Hepatocyte (in vitro differentiated cells): Measurements from ENCODE around the gene ELL. TPM values are rescaled to one million over a fixed set of nuclear protein-coding genes. Genes with fewer than 3 reads are reported as not detected.

Experiments used
- DNase-seq: peaks from one replicate; pipeline ENCODE4 v3.0.0-alpha.2; 2016; ENCODE audit warnings: low spot score
- H2AFZ ChIP-seq: fragments of 200-600 bp; sonication (generic); 2 replicates; pipeline ENCODE4 v1.6.0; 2016; ENCODE audit warnings: antibody characterized with exemption, mild to moderate bottlenecking
- H3K27ac ChIP-seq: fragments of 200-600 bp; sonication (generic); 2 replicates; pipeline ENCODE4 v1.5.1; 2016; ENCODE audit warnings: mild to moderate bottlenecking
- H3K27me3 ChIP-seq: fragments of 200-600 bp; sonication (generic); 2 replicates; pipeline ENCODE4 v1.6.1; 2016
- H3K36me3 ChIP-seq: fragments of 200-600 bp; sonication (generic); replicated peaks from 2 replicates; pipeline ENCODE4 v1.5.1; 2016; ENCODE audit warnings: low read depth; ENCODE audit not compliant: insufficient read depth
- H3K4me1 ChIP-seq: fragments of 200-600 bp; sonication (generic); 2 replicates; pipeline ENCODE4 v1.5.1; 2016; ENCODE audit warnings: mild to moderate bottlenecking, moderate library complexity; ENCODE audit not compliant: insufficient read depth
- H3K4me2 ChIP-seq: fragments of 200-600 bp; sonication (generic); 2 replicates; pipeline ENCODE4 v1.6.0; 2016
- H3K4me3 ChIP-seq: fragments of 200-600 bp; sonication (generic); 2 replicates; pipeline ENCODE4 v1.5.1; 2016; ENCODE audit warnings: mild to moderate bottlenecking
- H3K79me2 ChIP-seq: fragments of 200-600 bp; sonication (generic); 2 replicates; pipeline ENCODE4 v1.6.0; 2017; ENCODE audit warnings: mild to moderate bottlenecking
- H3K9me2 ChIP-seq: fragments of 200-600 bp; sonication (generic); replicated peaks from 2 replicates; pipeline ENCODE4 v1.6.0; 2017; ENCODE audit warnings: mild to moderate bottlenecking; ENCODE audit not compliant: insufficient read depth
- H3K9me3 ChIP-seq: fragments of 200-600 bp; sonication (generic); 2 replicates; pipeline ENCODE4 v1.5.1; 2016; ENCODE audit warnings: low read depth, mild to moderate bottlenecking
- H4K20me1 ChIP-seq: fragments of 200-600 bp; sonication (generic); 2 replicates; pipeline ENCODE4 v1.6.0; 2016; ENCODE audit warnings: mild to moderate bottlenecking; ENCODE audit not compliant: insufficient read depth, poor library complexity, severe bottlenecking
- EZH2 ChIP-seq: fragments of 200-600 bp; sonication (generic); IDR thresholded peaks from 2 replicates; pipeline ENCODE4 v1.6.1; 2016; ENCODE audit warnings: antibody characterized with exemption, mild to moderate bottlenecking, borderline replicate concordance
- EZH2phosphoT487 ChIP-seq: fragments of 200-600 bp; sonication (generic); IDR thresholded peaks from one replicate; pipeline ENCODE4 v1.6.1; 2018; ENCODE audit warnings: antibody characterized with exemption, mild to moderate bottlenecking, low read depth, moderate library complexity; ENCODE audit not compliant: unreplicated experiment, severe bottlenecking
- WGBS: methylation state at CpG from one replicate; pipeline ENCODE4 v1.1.6; 2016; ENCODE audit warnings: low lambda C conversion rate; ENCODE audit errors: missing lambda C conversion rate; 5-methylcytosine and 5-hydroxymethylcytosine counted together
- polyA plus RNA-seq: library from polyadenylated mRNA; unstranded; fragments of >200 nt; fragmentation: Nextera tagmentation; extraction: Ambion mirVana; gene quantifications from 2 replicates; pipeline ENCODE4 v1.2.1, GENCODE V29; 2016
- total RNA-seq: library from RNA; depleted of rRNA; stranded (reverse); fragments of >200 nt; gene quantifications from 2 replicates; pipeline ENCODE4 v1.2.3, GENCODE V29; 2014
- TF ChIP-seq, protein P1 (sequence below): fragments of 200-600 bp; sonication (generic); IDR thresholded peaks from 2 replicates; pipeline ENCODE4 v1.5.1; 2016; ENCODE audit warnings: antibody characterized with exemption, mild to moderate bottlenecking; ENCODE audit not compliant: poor library complexity

Gene ELL
- total and polyA plus RNA-seq, 2 experiments from 2014 or later, result 11.0 to 15.0 TPM

DNA sequence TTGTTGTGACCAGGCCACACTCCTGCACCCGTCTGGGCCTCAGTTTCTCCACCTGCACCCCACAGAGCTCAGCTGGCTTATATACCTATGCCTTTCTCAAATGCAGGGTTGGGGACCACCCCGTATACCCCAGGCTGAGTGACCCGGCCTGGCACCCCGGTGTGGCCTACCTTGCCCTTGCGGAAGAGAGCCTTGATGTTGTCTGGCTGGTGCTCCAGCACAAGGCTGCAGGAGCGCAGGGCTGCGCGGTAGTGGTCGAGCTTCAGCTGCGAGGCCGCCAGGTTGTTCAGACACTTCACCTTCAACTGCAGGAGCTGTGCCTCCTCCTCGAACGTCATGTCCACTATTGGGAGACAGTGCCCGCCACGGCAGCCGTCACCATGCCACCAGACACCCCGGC is 15.6 kb upstream of the ELL start:
- no peaks in the 10 kb centered on the region for H3K9me2 ChIP-seq
- WGBS, result 98% methylated on average over 17 of the region's 17 CpGs

DNA sequence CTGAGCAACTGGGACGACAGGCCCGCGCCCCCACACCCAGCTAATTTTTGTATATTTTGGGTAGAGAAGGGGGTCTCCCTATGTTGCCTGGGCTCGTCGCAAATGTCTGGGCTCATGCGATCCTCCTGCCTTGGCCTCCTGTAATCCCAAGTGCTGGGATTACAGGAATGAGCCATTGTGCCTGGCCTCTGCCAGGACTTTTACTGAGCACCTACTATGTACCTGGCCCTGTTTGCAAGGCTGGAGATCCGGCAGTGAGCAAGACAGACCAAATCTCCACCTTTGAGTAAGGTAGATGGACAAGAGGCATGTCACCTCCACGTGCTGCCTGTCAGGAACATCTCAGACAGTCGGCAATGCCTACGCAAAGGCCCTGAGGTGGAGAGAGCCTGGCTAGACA is 14.6 kb upstream of the ELL start:
- Histone ChIP-seq H3K36me3 (no peaks in the 10 kb centered on the region), H3K27me3 (no peaks in the 10 kb centered on the region), H3K4me1 (no peaks in the 10 kb centered on the region), H2AFZ (no peak overlapping the region), H3K79me2 (peaks cover 2% of the 10 kb centered on the region), H3K9me3 (no peaks in the 10 kb centered on the region), H3K4me3 (no peak overlapping the region), H4K20me1 (no peaks in the 10 kb centered on the region), H3K4me2 (no peak overlapping the region), H3K9me2 (no peaks in the 10 kb centered on the region), H3K27ac (no peak overlapping the region)
- WGBS, result 98% methylated on average over 10 of the region's 10 CpGs
- TF ChIP-seq EZH2 (no peak), EZH2phosphoT487 (no peak)
- TF ChIP-seq, protein P1, sequence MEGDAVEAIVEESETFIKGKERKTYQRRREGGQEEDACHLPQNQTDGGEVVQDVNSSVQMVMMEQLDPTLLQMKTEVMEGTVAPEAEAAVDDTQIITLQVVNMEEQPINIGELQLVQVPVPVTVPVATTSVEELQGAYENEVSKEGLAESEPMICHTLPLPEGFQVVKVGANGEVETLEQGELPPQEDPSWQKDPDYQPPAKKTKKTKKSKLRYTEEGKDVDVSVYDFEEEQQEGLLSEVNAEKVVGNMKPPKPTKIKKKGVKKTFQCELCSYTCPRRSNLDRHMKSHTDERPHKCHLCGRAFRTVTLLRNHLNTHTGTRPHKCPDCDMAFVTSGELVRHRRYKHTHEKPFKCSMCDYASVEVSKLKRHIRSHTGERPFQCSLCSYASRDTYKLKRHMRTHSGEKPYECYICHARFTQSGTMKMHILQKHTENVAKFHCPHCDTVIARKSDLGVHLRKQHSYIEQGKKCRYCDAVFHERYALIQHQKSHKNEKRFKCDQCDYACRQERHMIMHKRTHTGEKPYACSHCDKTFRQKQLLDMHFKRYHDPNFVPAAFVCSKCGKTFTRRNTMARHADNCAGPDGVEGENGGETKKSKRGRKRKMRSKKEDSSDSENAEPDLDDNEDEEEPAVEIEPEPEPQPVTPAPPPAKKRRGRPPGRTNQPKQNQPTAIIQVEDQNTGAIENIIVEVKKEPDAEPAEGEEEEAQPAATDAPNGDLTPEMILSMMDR, result no peak
- DNase-seq, result no peak

More for the DNA sequence above, 15.6 kb upstream of the ELL start:
- Histone ChIP-seq H2AFZ (no peak overlapping the region), H3K27ac (no peak overlapping the region), H3K4me2 (no peak overlapping the region), H3K36me3 (no peaks in the 10 kb centered on the region), H3K9me3 (no peaks in the 10 kb centered on the region), H3K27me3 (no peaks in the 10 kb centered on the region), H3K79me2 (peaks cover 9% of the 10 kb centered on the region), H3K4me1 (peaks cover 6% of the 10 kb centered on the region), H4K20me1 (no peaks in the 10 kb centered on the region), H3K4me3 (no peak overlapping the region)
- TF ChIP-seq, protein P1, result no peak
- TF ChIP-seq EZH2phosphoT487, result no peak
- no peak for DNase-seq

DNA sequence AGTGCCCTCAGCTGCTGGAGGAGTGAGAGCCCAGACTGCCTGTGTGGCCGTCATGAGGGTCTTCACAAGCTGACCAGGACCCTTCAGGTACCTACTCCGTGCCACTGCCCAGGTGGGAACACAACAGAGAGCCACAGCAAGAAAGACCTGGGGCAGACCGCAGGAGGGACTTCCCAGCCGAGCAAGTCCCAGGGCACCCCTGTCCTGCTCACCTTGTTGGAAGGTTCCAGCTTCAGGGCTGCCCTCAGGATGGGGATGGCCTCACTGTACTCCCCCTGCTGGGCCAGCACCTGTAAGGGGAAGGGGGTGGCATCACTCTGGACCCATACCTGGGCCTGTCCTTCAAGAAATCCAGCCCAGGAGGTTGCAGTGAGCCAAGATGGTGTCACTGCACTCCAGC is 11.2 kb upstream of the ELL start:
- Histone ChIP-seq H3K27me3 (no peaks in the 10 kb centered on the region), H3K4me1 (no peaks in the 10 kb centered on the region), H3K4me3 (no peak overlapping the region), H3K27ac (no peak overlapping the region), H3K9me2 (no peaks in the 10 kb centered on the region), H2AFZ (no peak overlapping the region), H3K9me3 (no peaks in the 10 kb centered on the region), H3K36me3 (no peaks in the 10 kb centered on the region), H3K79me2 (no peaks in the 10 kb centered on the region), H4K20me1 (no peaks in the 10 kb centered on the region), H3K4me2 (no peak overlapping the region)
- no peak for DNase-seq
- no peak for TF ChIP-seq EZH2phosphoT487
- TF ChIP-seq, protein P1, result no peak
- WGBS, result 98% methylated on average over 4 of the region's 4 CpGs
